K562 (cell line): ENCODE results near the gene C6orf163. TPM values are rescaled to one million over a fixed set of nuclear protein-coding genes. Genes with fewer than 3 reads are reported as not detected.

Experiments used
- ATAC-seq: fragments of 200-7000 bp; cut with Tn5 transposase; 3 replicates; pipeline ENCODE4 v1.9.1; 2020; ENCODE audit warnings: moderate library complexity
- BruUV-seq: library from RNA; stranded (reverse); fragments of 400-500 nt; replicated peaks from 2 replicates; lab custom pipeline; 2021; lab: Mats Ljungman, UMichigan
- CTCF ChIA-PET: fragments of 300-600 bp; formaldehyde crosslinking; extraction: SDS; loops from one replicate; lab custom pipeline; 2021; ENCODE audit warnings: low intra/inter-chr PET ratio; lab: Yijun Ruan, JAX
- POLR2A ChIA-PET: fragments of 300-600, 350-650 bp; sonication (Branson Sonifier 250); formaldehyde crosslinking; extraction: SDS; loops from one replicate; lab custom pipeline; 2021; ENCODE audit warnings: antibody characterized with exemption, inconsistent platforms; lab: Yijun Ruan, JAX
- DNase-seq, 4 experiments: peaks; one replicate each; pipeline versions ENCODE4 v3.0.0 to v3.0.0-alpha.2; 2011 to 2018; ENCODE audit warnings: low spot score in 3 of 4, mixed read lengths in 3 of 4; ENCODE audit errors: extremely low read depth in 1 of 4
- FAIRE-seq: peaks from 2 replicates; lab custom pipeline; 2011; peaks lifted over from hg19 to GRCh38; lab: Jason Lieb, UNC
- H2AFZ ChIP-seq: 2 replicates; pipeline ENCODE4 v1.6.0; 2011; ENCODE audit warnings: low read depth, low read length, control low read depth, inconsistent platforms
- H3K27ac ChIP-seq: fragments of 200-600 bp; 3 replicates; pipeline ENCODE4 v1.8.0; 2011; ENCODE audit warnings: low read depth, mild to moderate bottlenecking, control low read depth, inconsistent platforms, low read length, moderate library complexity, mixed read lengths; ENCODE audit errors: extremely low read depth
- H3K27me3 ChIP-seq, 2 experiments: fragments of 300-600 bp in 1 of 2; 2 replicates in 1 of 2; 3 replicates in 1 of 2; pipeline versions ENCODE4 v1.6.0 to v1.8.0; 2011; ENCODE audit warnings: inconsistent platforms in 2 of 2, low read length in 2 of 2, mild to moderate bottlenecking in 1 of 2, mixed read lengths in 1 of 2, moderate library complexity in 1 of 2; ENCODE audit not compliant: control insufficient read depth in 2 of 2, insufficient read depth in 2 of 2
- H3K36me3 ChIP-seq: fragments of 300-600 bp; 3 replicates; pipeline ENCODE4 v1.8.0; 2011; ENCODE audit warnings: mild to moderate bottlenecking, low read length, inconsistent platforms; ENCODE audit not compliant: control insufficient read depth, insufficient read depth
- H3K4me1 ChIP-seq, 2 experiments: fragments of 200-600 bp in 1 of 2; replicated peaks in 1 of 2; 2 replicates in 1 of 2; 3 replicates in 1 of 2; pipeline versions ENCODE4 v1.5.1 to v1.8.0; 2011; ENCODE audit warnings: inconsistent platforms in 2 of 2, low read length in 2 of 2, mild to moderate bottlenecking in 1 of 2, mixed read lengths in 1 of 2, moderate library complexity in 1 of 2; ENCODE audit not compliant: control insufficient read depth in 2 of 2, insufficient read depth in 2 of 2
- H3K4me2 ChIP-seq: 2 replicates; pipeline ENCODE4 v1.6.1; 2011; ENCODE audit warnings: low read length, control low read depth, inconsistent platforms, mixed read lengths; ENCODE audit not compliant: insufficient read depth
- H3K4me3 ChIP-seq: fragments of 200-600 bp; sonication (generic), shearing (Covaris generic); 2 replicates; pipeline ENCODE4 v1.5.1; 2016; ENCODE audit warnings: control low read depth, inconsistent platforms
- H3K79me2 ChIP-seq: fragments of 200-600 bp; 3 replicates; pipeline ENCODE4 v1.8.0; 2011; ENCODE audit warnings: low read length, inconsistent platforms; ENCODE audit not compliant: control insufficient read depth, insufficient read depth
- H3K9ac ChIP-seq, 2 experiments: 2 replicates each; pipeline versions ENCODE4 v1.6.0 to v1.6.1; 2011; ENCODE audit warnings: low read depth in 2 of 2, low read length in 2 of 2, control low read depth in 1 of 2, inconsistent platforms in 1 of 2, mild to moderate bottlenecking in 1 of 2, mixed read lengths in 1 of 2; ENCODE audit not compliant: insufficient read depth in 1 of 2
- H3K9me1 ChIP-seq: one replicate; pipeline ENCODE4 v1.6.0; 2011; ENCODE audit warnings: inconsistent platforms, mild to moderate bottlenecking, low read length, moderate library complexity; ENCODE audit not compliant: control insufficient read depth, insufficient read depth
- H3K9me3 ChIP-seq: replicated peaks from 2 replicates; pipeline ENCODE4 v1.5.1; 2011; ENCODE audit warnings: low read depth, low read length, inconsistent platforms; ENCODE audit not compliant: control insufficient read depth, insufficient read depth
- H4K20me1 ChIP-seq: replicated peaks from 2 replicates; pipeline ENCODE4 v1.6.1; 2011; ENCODE audit warnings: low read length, inconsistent platforms, mixed read lengths; ENCODE audit not compliant: control insufficient read depth, insufficient read depth
- BACH1 ChIP-seq: fragments of 200-800 bp; sonication (Bioruptor generic); IDR thresholded peaks from 2 replicates; pipeline ENCODE4 v1.6.1; 2016; ENCODE audit warnings: missing genetic modification characterization, missing compliant biosample characterization
- CREM ChIP-seq: IDR thresholded peaks from 2 replicates; pipeline ENCODE4 v1.6.1; 2014; ENCODE audit warnings: antibody characterized with exemption, low read depth
- ETV5 ChIP-seq: sonication (generic); formaldehyde crosslinking; IDR thresholded peaks from 2 replicates; pipeline ENCODE4 v1.4.0; 2020; ENCODE audit warnings: low read depth, mild to moderate bottlenecking, missing genetic modification reagents
- HCFC1 ChIP-seq: IDR thresholded peaks from 2 replicates; pipeline ENCODE4 v1.6.1; 2012; ENCODE audit warnings: low read depth, low read length, improper control_type of control experiment
- HIVEP1 ChIP-seq: fragments of 250-450 bp; sonication (Bioruptor Pico); IDR thresholded peaks from 2 replicates; pipeline ENCODE4 v1.4.0; 2020; ENCODE audit warnings: mild to moderate bottlenecking
- ILK ChIP-seq: fragments of 450-650 bp; IDR thresholded peaks from 2 replicates; pipeline ENCODE4 v1.6.1; 2016; ENCODE audit warnings: missing genetic modification characterization, low read depth, mild to moderate bottlenecking, missing compliant biosample characterization, moderate library complexity, borderline replicate concordance
- SREBF1 ChIP-seq: fragments of 150-350 bp; IDR thresholded peaks from 2 replicates; pipeline ENCODE4 v1.6.1; 2014; ENCODE audit warnings: antibody characterized with exemption, low read depth, low read length, borderline replicate concordance
- ZFP30 ChIP-seq: fragments of 250-450 bp; sonication (Bioruptor Pico); IDR thresholded peaks from 2 replicates; pipeline ENCODE4 v1.8.0; 2022; ENCODE audit warnings: moderate library complexity, mild to moderate bottlenecking, inconsistent platforms, borderline replicate concordance
- ZNF175 ChIP-seq: fragments of 200-800 bp; sonication (Bioruptor generic); IDR thresholded peaks from 2 replicates; pipeline ENCODE4 v1.6.1; 2016; ENCODE audit warnings: low read depth, mild to moderate bottlenecking, missing genetic modification characterization, missing compliant biosample characterization
- WGBS: fragments of 100-300 bp; shearing (Covaris generic); methylation state at CpG from one replicate; pipeline ENCODE4 v1.1.6; 2016; ENCODE audit warnings: low coverage, mixed read lengths; ENCODE audit not compliant: insufficient coverage; ENCODE audit errors: missing lambda C conversion rate; 5-methylcytosine and 5-hydroxymethylcytosine counted together
- in situ Hi-C: fragments of 300-500 bp; cut with MboI; formaldehyde crosslinking; loops from 4 replicates; pipeline ENCODE4 v1.15.0; 2018; ENCODE audit warnings: inconsistent platforms, mixed read lengths
- intact Hi-C: fragments of 100-400 bp; cut with micrococcal nuclease; formaldehyde crosslinking; loops from 2 replicates; pipeline ENCODE4 v1.14.2; 2022
- polyA plus RNA-seq, 8 experiments: library from polyadenylated mRNA; depleted of rRNA in 4 of 8; stranded (reverse) in 5 of 8; unstranded in 3 of 8; fragments of >200 nt; fragmentation: Nextera tagmentation in 2 of 8; fragmentation: Illumina TruSeq in 1 of 8; extraction: Ambion mirVana in 2 of 8; extraction: Trizol in 1 of 8; gene quantifications; 2 replicates each; pipeline versions ENCODE4 v1.2.1 to v1.2.3, GENCODE V29; 2011 to 2014; ENCODE audit warnings: inconsistent platforms in 1 of 8, missing spikeins in 1 of 8
- total RNA-seq, 7 experiments: library from RNA; depleted of rRNA in 6 of 7; stranded (reverse); fragments of >200 nt in 6 of 7; fragmentation: Illumina TruSeq in 2 of 7; extraction: Trizol in 2 of 7; gene quantifications; 2 replicates each; pipeline versions ENCODE4 v1.2.1 to v1.2.3, GENCODE V29; 2011 to 2021; ENCODE audit warnings: low replicate concordance in 1 of 7
- TF ChIP-seq, protein P1 (sequence below): sonication (generic); formaldehyde crosslinking; IDR thresholded peaks from 2 replicates; pipeline ENCODE4 v1.8.1; 2023; ENCODE audit warnings: mild to moderate bottlenecking, missing genetic modification reagents, moderate library complexity

The C6orf163 gene
- total and polyA plus RNA-seq, 9 of the 15 experiments (the other 6 are each of a cell fraction or from before 2014, with no cell fraction given), result 0.67 to 4.7 (median 1.5) TPM

DNA sequence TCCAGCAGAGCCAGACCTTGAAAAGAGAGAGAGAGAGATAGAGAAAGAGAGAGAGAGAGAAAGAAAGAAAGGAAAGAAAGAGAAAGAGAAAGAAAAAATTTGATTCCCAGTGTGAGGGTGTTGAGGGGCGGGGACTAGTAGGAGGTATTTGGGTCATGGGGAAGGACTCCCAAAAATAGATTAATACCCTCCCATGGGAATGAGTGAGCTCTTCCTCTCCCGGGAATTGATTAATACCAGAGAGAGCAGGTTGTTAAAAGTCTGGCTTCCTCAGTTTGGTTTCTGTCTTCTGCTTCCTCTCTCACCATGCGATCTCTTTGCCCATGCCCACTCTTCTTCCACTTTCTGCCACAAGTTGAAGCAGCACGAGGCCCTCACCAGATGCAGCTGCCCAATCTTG lies 34.3 kb downstream of the C6orf163 start:
- WGBS, result 67% methylated on average over 3 of the region's 4 CpGs
- no peak overlapping the region for H3K4me2 ChIP-seq
- in situ Hi-C loops (no loop called here), intact Hi-C loops (no loop called here)
- ATAC-seq, result no peak
- H3K4me3 ChIP-seq, result no peak overlapping the region
- DNase-seq, result no peak
- H3K9me1 ChIP-seq, result no peaks in the 10 kb centered on the region
- H3K36me3 ChIP-seq, result no peaks in the 10 kb centered on the region
- H3K4me1 ChIP-seq, result peaks cover 0 to 2% of the 10 kb centered on the region in 2 experiments; a peak in 2 of 5 replicates
- no peak overlapping the region for H2AFZ ChIP-seq
- H3K27ac ChIP-seq, result no peak overlapping the region
- CTCF ChIA-PET, result no interaction called here
- H3K9ac ChIP-seq, result no peak overlapping the region
- H3K79me2 ChIP-seq, result no peaks in the 10 kb centered on the region
- H3K9me3 ChIP-seq, result no peaks in the 10 kb centered on the region
- POLR2A ChIA-PET, result no interaction called here
- BruUV-seq, result no TSS peak
- H4K20me1 ChIP-seq, result no peaks in the 10 kb centered on the region
- no peak for FAIRE-seq
- TF ChIP-seq ETV5 (CRISPR knock-in tag) (no peak), HCFC1 (no peak), BACH1 (tag) (no peak), ILK (tag) (no peak), ZNF175 (CRISPR knock-in tag) (no peak), HIVEP1 (no peak), ZFP30 (no peak), SREBF1 (no peak), CREM (no peak)
- TF ChIP-seq, protein P1, sequence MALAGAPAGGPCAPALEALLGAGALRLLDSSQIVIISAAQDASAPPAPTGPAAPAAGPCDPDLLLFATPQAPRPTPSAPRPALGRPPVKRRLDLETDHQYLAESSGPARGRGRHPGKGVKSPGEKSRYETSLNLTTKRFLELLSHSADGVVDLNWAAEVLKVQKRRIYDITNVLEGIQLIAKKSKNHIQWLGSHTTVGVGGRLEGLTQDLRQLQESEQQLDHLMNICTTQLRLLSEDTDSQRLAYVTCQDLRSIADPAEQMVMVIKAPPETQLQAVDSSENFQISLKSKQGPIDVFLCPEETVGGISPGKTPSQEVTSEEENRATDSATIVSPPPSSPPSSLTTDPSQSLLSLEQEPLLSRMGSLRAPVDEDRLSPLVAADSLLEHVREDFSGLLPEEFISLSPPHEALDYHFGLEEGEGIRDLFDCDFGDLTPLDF (CRISPR knock-in tag), result no peak
- H3K27me3 ChIP-seq, result no peaks in the 10 kb centered on the region
